HEK293 (cell line): ENCODE results near the gene PTPRN2.

Experiments used
- CTCF ChIA-PET: fragments of 350-600 bp; formaldehyde crosslinking; extraction: SDS; loops from one replicate; lab custom pipeline; 2021; ENCODE audit warnings: antibody characterized with exemption; lab: Yijun Ruan, JAX
- POLR2A ChIA-PET: fragments of 300-600 bp; formaldehyde crosslinking; extraction: SDS; loops from one replicate; lab custom pipeline; 2020; ENCODE audit warnings: antibody characterized with exemption, inconsistent platforms; lab: Yijun Ruan, JAX
- H3K27ac ChIP-seq: fragments of 200-500 bp; sonication (Bioruptor generic); 2 replicates; pipeline ENCODE4 v1.5.1; 2014; ENCODE audit warnings: low read depth, low read length, control low read depth, inconsistent platforms; ENCODE audit errors: extremely low read depth
- H3K36me3 ChIP-seq, 2 experiments: fragments of 200-500 bp in 1 of 2; sonication (Bioruptor generic) in 1 of 2; 1 replicate in 1 of 2; 2 replicates in 1 of 2; pipeline ENCODE4 v1.5.1; 2014 to 2017; ENCODE audit warnings: inconsistent platforms in 2 of 2, low read length in 2 of 2; ENCODE audit not compliant: control insufficient read depth in 2 of 2, insufficient read depth in 1 of 2
- H3K4me1 ChIP-seq: fragments of 200-500 bp; sonication (Bioruptor generic); 2 replicates; pipeline ENCODE4 v1.5.1; 2014; ENCODE audit warnings: mild to moderate bottlenecking, low read length, inconsistent platforms; ENCODE audit not compliant: control insufficient read depth, insufficient read depth
- H3K4me3 ChIP-seq: 2 replicates; pipeline ENCODE4 v1.5.1; 2011; ENCODE audit warnings: low read depth, mild to moderate bottlenecking, control low read depth, low read length, moderate library complexity
- H3K9me3 ChIP-seq: fragments of 200-500 bp; sonication (Bioruptor generic); 2 replicates; pipeline ENCODE4 v1.5.1; 2014; ENCODE audit warnings: low read depth, low read length, inconsistent platforms; ENCODE audit not compliant: control insufficient read depth, insufficient read depth
- EGR2 ChIP-seq: fragments of 450-650 bp; formaldehyde crosslinking; IDR thresholded peaks from 2 replicates; pipeline ENCODE4 v1.5.1; 2016; ENCODE audit warnings: low read depth, missing biosample characterization, missing genetic modification characterization
- GLIS1 ChIP-seq: fragments of 450-650 bp; formaldehyde crosslinking; IDR thresholded peaks from 2 replicates; pipeline ENCODE4 v1.5.1; 2016; ENCODE audit warnings: missing biosample characterization, missing genetic modification characterization
- KLF7 ChIP-seq: fragments of 450-650 bp; formaldehyde crosslinking; IDR thresholded peaks from 2 replicates; pipeline ENCODE4 v1.5.1; 2016; ENCODE audit warnings: missing biosample characterization, missing genetic modification characterization, borderline replicate concordance
- OSR2 ChIP-seq: fragments of 450-650 bp; formaldehyde crosslinking; IDR thresholded peaks from 2 replicates; pipeline ENCODE4 v1.5.1; 2016; ENCODE audit warnings: missing biosample characterization, missing genetic modification characterization
- RBAK ChIP-seq: fragments of 450-650 bp; formaldehyde crosslinking; IDR thresholded peaks from 2 replicates; pipeline ENCODE4 v1.5.1; 2016; ENCODE audit warnings: missing biosample characterization, missing genetic modification characterization
- SALL2 ChIP-seq: fragments of 450-650 bp; formaldehyde crosslinking; IDR thresholded peaks from 2 replicates; pipeline ENCODE4 v1.5.0; 2017; ENCODE audit warnings: missing biosample characterization, mild to moderate bottlenecking, missing genetic modification characterization, borderline replicate concordance
- WT1 ChIP-seq: fragments of 450-650 bp; formaldehyde crosslinking; IDR thresholded peaks from 2 replicates; pipeline ENCODE4 v1.5.1; 2016; ENCODE audit warnings: missing biosample characterization, missing genetic modification characterization
- ZBTB17 ChIP-seq: fragments of 450-650 bp; formaldehyde crosslinking; IDR thresholded peaks from 2 replicates; pipeline ENCODE4 v1.5.1; 2016; ENCODE audit warnings: missing biosample characterization, missing genetic modification characterization
- ZFP3 ChIP-seq: fragments of 450-650 bp; formaldehyde crosslinking; IDR thresholded peaks from 2 replicates; pipeline ENCODE4 v1.5.1; 2016; ENCODE audit warnings: low read depth, missing biosample characterization, missing genetic modification characterization
- ZNF121 ChIP-seq: fragments of 450-650 bp; formaldehyde crosslinking; IDR thresholded peaks from 2 replicates; pipeline ENCODE4 v1.5.1; 2016; ENCODE audit warnings: missing biosample characterization, missing genetic modification characterization
- ZNF169 ChIP-seq: fragments of 450-650 bp; formaldehyde crosslinking; IDR thresholded peaks from 2 replicates; pipeline ENCODE4 v1.5.1; 2016; ENCODE audit warnings: missing biosample characterization, missing genetic modification characterization
- ZNF175 ChIP-seq: fragments of 450-650 bp; formaldehyde crosslinking; IDR thresholded peaks from 2 replicates; pipeline ENCODE4 v1.5.1; 2016; ENCODE audit warnings: missing biosample characterization, missing genetic modification characterization
- ZNF223 ChIP-seq: fragments of 450-650 bp; formaldehyde crosslinking; IDR thresholded peaks from 2 replicates; pipeline ENCODE4 v1.5.1; 2016; ENCODE audit warnings: missing biosample characterization, missing genetic modification characterization
- ZNF23 ChIP-seq: fragments of 450-650 bp; formaldehyde crosslinking; IDR thresholded peaks from 2 replicates; pipeline ENCODE4 v1.5.1; 2016; ENCODE audit warnings: missing biosample characterization, missing genetic modification characterization, borderline replicate concordance
- ZNF239 ChIP-seq: fragments of 450-650 bp; formaldehyde crosslinking; IDR thresholded peaks from 2 replicates; pipeline ENCODE4 v1.5.1; 2016; ENCODE audit warnings: missing biosample characterization, missing genetic modification characterization
- ZNF354C ChIP-seq: fragments of 450-650 bp; formaldehyde crosslinking; IDR thresholded peaks from 2 replicates; pipeline ENCODE4 v1.5.1; 2016; ENCODE audit warnings: missing biosample characterization, missing genetic modification characterization, low read depth, borderline replicate concordance
- ZNF48 ChIP-seq: fragments of 450-650 bp; formaldehyde crosslinking; IDR thresholded peaks from 2 replicates; pipeline ENCODE4 v1.5.1; 2016; ENCODE audit warnings: missing biosample characterization, missing genetic modification characterization
- ZNF558 ChIP-seq: fragments of 450-650 bp; formaldehyde crosslinking; IDR thresholded peaks from 2 replicates; pipeline ENCODE4 v1.5.1; 2016; ENCODE audit warnings: missing biosample characterization, missing genetic modification characterization
- ZNF560 ChIP-seq: fragments of 450-650 bp; formaldehyde crosslinking; IDR thresholded peaks from 2 replicates; pipeline ENCODE4 v1.5.1; 2017; ENCODE audit warnings: missing biosample characterization, missing genetic modification characterization, borderline replicate concordance
- ZNF670 ChIP-seq: fragments of 450-650 bp; formaldehyde crosslinking; IDR thresholded peaks from 2 replicates; pipeline ENCODE4 v1.5.1; 2016; ENCODE audit warnings: missing biosample characterization, missing genetic modification characterization, low read depth
- ZNF785 ChIP-seq: fragments of 450-650 bp; formaldehyde crosslinking; IDR thresholded peaks from 2 replicates; pipeline ENCODE4 v1.5.1; 2016; ENCODE audit warnings: missing biosample characterization, missing genetic modification characterization
- ZNF792 ChIP-seq: fragments of 450-650 bp; formaldehyde crosslinking; IDR thresholded peaks from 2 replicates; pipeline ENCODE4 v1.5.1; 2016; ENCODE audit warnings: missing biosample characterization, missing genetic modification characterization
- ZSCAN23 ChIP-seq: fragments of 450-650 bp; formaldehyde crosslinking; IDR thresholded peaks from 2 replicates; pipeline ENCODE4 v1.5.1; 2016; ENCODE audit warnings: missing biosample characterization, missing genetic modification characterization
- ZXDB ChIP-seq: fragments of 450-650 bp; formaldehyde crosslinking; IDR thresholded peaks from 2 replicates; pipeline ENCODE4 v1.5.1; 2016; ENCODE audit warnings: missing biosample characterization, missing genetic modification characterization
- TF ChIP-seq, protein P1 (sequence below): fragments of 450-650 bp; formaldehyde crosslinking; IDR thresholded peaks from 2 replicates; pipeline ENCODE4 v1.5.1; 2017; ENCODE audit warnings: missing biosample characterization, missing genetic modification characterization
- TF ChIP-seq, protein P2 (sequence below): fragments of 450-650 bp; formaldehyde crosslinking; IDR thresholded peaks from 2 replicates; pipeline ENCODE4 v1.5.1; 2016; ENCODE audit warnings: missing biosample characterization, missing genetic modification characterization
- TF ChIP-seq, protein P3 (sequence below): fragments of 450-650 bp; formaldehyde crosslinking; IDR thresholded peaks from 2 replicates; pipeline ENCODE4 v1.5.1; 2016; ENCODE audit warnings: missing biosample characterization, missing genetic modification characterization
- TF ChIP-seq, protein P4 (sequence below): fragments of 450-650 bp; formaldehyde crosslinking; IDR thresholded peaks from 2 replicates; pipeline ENCODE4 v1.5.1; 2016; ENCODE audit warnings: missing biosample characterization, missing genetic modification characterization

PTPRN2 gene

DNA sequence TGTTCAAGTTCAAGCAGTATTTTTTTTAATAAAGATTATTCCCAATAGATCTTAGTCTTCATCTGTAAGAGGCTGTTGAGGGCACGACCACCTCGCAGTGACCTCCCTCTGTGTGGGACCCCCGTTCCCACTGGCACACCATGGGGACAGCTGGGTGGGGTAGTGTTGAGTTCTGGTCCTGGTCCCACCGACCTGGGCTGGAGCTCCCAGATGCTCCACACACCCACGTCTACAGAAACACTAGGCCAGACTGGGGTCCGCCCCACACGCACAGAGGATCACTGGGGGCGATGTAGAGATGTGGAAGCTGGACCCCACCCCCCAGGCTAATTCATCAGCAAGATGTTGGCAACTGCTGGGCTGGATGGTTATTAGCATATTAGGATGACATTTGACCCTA, 623.6 kb downstream of the PTPRN2 start:
- no peaks in the 10 kb centered on the region for H3K9me3 ChIP-seq
- H3K27ac ChIP-seq, result no peak overlapping the region
- H3K4me1 ChIP-seq, result no peaks in the 10 kb centered on the region
- no peak overlapping the region for H3K4me3 ChIP-seq
- ChIA-PET POLR2A (no interaction called here), CTCF (interaction anchor here (0.5 kb wide), 1 partner anchor 29 kb away, joined by 5 read pairs; no protein-coding TSS in a partner anchor)
- H3K36me3 ChIP-seq, result no peaks in the 10 kb centered on the region
- TF ChIP-seq RBAK (no peak), ZSCAN23 (tag by site-specific recombination) (no peak), ZNF23 (no peak), ZNF670 (no peak), GLIS1 (tag by site-specific recombination) (no peak), ZBTB17 (tag by site-specific recombination) (no peak), WT1 (no peak), ZNF175 (tag by site-specific recombination) (no peak), SALL2 (tag by site-specific recombination) (no peak), OSR2 (tag by site-specific recombination) (no peak), ZNF792 (tag by site-specific recombination) (no peak), ZNF121 (no peak)
- TF ChIP-seq, protein P1, sequence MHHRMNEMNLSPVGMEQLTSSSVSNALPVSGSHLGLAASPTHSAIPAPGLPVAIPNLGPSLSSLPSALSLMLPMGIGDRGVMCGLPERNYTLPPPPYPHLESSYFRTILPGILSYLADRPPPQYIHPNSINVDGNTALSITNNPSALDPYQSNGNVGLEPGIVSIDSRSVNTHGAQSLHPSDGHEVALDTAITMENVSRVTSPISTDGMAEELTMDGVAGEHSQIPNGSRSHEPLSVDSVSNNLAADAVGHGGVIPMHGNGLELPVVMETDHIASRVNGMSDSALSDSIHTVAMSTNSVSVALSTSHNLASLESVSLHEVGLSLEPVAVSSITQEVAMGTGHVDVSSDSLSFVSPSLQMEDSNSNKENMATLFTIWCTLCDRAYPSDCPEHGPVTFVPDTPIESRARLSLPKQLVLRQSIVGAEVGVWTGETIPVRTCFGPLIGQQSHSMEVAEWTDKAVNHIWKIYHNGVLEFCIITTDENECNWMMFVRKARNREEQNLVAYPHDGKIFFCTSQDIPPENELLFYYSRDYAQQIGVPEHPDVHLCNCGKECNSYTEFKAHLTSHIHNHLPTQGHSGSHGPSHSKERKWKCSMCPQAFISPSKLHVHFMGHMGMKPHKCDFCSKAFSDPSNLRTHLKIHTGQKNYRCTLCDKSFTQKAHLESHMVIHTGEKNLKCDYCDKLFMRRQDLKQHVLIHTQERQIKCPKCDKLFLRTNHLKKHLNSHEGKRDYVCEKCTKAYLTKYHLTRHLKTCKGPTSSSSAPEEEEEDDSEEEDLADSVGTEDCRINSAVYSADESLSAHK, result no peak

DNA sequence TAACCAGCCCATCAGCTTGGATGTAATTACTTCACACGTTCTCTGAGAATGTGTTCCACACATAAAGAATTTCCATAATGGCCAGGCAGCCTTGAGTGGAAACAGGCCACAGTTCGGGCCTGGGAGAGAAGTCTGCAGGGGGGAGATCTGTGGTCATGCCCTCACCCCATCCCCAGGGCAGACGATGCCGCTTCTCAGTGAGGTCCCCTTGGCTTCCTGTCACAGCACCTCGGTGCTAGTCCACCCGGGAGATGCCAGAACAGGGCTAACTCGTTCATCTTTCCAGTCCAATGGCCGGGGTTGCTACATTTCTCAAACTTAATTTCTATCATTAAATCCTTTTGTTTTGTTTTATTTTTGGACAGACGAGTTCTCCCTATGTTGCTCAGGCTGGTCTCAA, 624.1 kb downstream of the PTPRN2 start:
- Histone ChIP-seq H3K9me3 (no peaks in the 10 kb centered on the region), H3K27ac (no peak overlapping the region), H3K4me1 (no peaks in the 10 kb centered on the region), H3K4me3 (no peak overlapping the region), H3K36me3 (no peaks in the 10 kb centered on the region)
- CTCF ChIA-PET, result interaction anchor here (0.5 kb wide), 1 partner anchor 28 kb away, joined by 5 read pairs; no protein-coding TSS in a partner anchor
- TF ChIP-seq, protein P2, sequence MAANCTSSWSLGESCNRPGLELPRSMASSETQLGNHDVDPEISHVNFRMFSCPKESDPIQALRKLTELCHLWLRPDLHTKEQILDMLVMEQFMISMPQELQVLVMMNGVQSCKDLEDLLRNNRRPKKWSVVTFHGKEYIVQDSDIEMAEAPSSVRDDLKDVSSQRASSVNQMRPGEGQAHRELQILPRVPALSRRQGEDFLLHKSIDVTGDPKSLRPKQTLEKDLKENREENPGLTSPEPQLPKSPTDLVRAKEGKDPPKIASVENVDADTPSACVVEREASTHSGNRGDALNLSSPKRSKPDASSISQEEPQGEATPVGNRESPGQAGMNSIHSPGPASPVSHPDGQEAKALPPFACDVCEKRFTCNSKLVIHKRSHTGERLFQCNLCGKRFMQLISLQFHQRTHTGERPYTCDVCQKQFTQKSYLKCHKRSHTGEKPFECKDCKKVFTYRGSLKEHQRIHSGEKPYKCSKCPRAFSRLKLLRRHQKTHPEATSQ (tag by site-specific recombination), result no peak
- no peak for TF ChIP-seq ZNF354C (tag by site-specific recombination)
- TF ChIP-seq EGR2 (tag by site-specific recombination), result no peak
- no peak for TF ChIP-seq ZNF560 (tag by site-specific recombination)
- TF ChIP-seq ZNF169 (tag by site-specific recombination), result no peak
- TF ChIP-seq, protein P3, sequence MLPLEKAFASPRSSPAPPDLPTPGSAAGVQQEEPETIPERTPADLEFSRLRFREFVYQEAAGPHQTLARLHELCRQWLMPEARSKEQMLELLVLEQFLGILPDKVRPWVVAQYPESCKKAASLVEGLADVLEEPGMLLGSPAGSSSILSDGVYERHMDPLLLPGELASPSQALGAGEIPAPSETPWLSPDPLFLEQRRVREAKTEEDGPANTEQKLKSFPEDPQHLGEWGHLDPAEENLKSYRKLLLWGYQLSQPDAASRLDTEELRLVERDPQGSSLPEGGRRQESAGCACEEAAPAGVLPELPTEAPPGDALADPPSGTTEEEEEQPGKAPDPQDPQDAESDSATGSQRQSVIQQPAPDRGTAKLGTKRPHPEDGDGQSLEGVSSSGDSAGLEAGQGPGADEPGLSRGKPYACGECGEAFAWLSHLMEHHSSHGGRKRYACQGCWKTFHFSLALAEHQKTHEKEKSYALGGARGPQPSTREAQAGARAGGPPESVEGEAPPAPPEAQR, result no peak
- no peak for TF ChIP-seq ZFP3 (tag by site-specific recombination)
- no peak for TF ChIP-seq ZNF48 (tag by site-specific recombination)
- no peak for TF ChIP-seq ZNF223 (tag by site-specific recombination)
- no peak for TF ChIP-seq ZNF239 (tag by site-specific recombination)
- TF ChIP-seq ZNF558 (tag by site-specific recombination), result no peak
- TF ChIP-seq KLF7 (tag by site-specific recombination), result no peak
- no peak for TF ChIP-seq ZNF785 (tag by site-specific recombination)
- TF ChIP-seq, protein P4, sequence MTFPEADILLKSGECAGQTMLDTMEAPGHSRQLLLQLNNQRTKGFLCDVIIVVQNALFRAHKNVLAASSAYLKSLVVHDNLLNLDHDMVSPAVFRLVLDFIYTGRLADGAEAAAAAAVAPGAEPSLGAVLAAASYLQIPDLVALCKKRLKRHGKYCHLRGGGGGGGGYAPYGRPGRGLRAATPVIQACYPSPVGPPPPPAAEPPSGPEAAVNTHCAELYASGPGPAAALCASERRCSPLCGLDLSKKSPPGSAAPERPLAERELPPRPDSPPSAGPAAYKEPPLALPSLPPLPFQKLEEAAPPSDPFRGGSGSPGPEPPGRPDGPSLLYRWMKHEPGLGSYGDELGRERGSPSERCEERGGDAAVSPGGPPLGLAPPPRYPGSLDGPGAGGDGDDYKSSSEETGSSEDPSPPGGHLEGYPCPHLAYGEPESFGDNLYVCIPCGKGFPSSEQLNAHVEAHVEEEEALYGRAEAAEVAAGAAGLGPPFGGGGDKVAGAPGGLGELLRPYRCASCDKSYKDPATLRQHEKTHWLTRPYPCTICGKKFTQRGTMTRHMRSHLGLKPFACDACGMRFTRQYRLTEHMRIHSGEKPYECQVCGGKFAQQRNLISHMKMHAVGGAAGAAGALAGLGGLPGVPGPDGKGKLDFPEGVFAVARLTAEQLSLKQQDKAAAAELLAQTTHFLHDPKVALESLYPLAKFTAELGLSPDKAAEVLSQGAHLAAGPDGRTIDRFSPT, result no peak
- no peak for TF ChIP-seq ZXDB (tag by site-specific recombination)
- POLR2A ChIA-PET, result no interaction called here
